Cardiac fibroblast (primary cell): Measurements from ENCODE around the gene TIGD2.

Experiments used
- DNase-seq, 2 donors: peaks; one replicate each; pipeline versions ENCODE4 v3.0.0 to v3.0.0-alpha.2; 2010; ENCODE audit warnings: low read depth in 2 of 2
- H3K4me3 ChIP-seq, 2 donors: replicated peaks in 1 of 2; 1 replicate in 1 of 2; 2 replicates in 1 of 2; pipeline ENCODE4 v1.5.1; 2011; ENCODE audit warnings: low read depth in 2 of 2, low read length in 2 of 2, mild to moderate bottlenecking in 2 of 2, moderate library complexity in 1 of 2
- CTCF ChIP-seq: IDR thresholded peaks from one replicate; pipeline ENCODE4 v1.5.1; 2011; ENCODE audit warnings: low read depth, mild to moderate bottlenecking, low read length, inconsistent platforms

TIGD2 gene

GRCh38 chr4:89105726-89106125, 5.6 kb upstream of the TIGD2 start:
- no peak overlapping the region for H3K4me3 ChIP-seq
- DNase-seq, result no peak
- TF ChIP-seq CTCF, result no peak

- TF ChIP-seq CTCF, result no peak
- DNase-seq, result peak in 1 of 2 donors; percentile 26
- H3K4me3 ChIP-seq, result no peak overlapping the region
Measured at GRCh38 chr4:89108091-89108490, 3.2 kb upstream of the TIGD2 start.

GRCh38 chr4:89109841-89110540, 1.3 kb upstream of the TIGD2 start:
- no peak for DNase-seq

GRCh38 chr4:89110541-89110985, 770 bp upstream of the TIGD2 start:
- peak overlapping the region; percentile 76 to 80 for H3K4me3 ChIP-seq
- DNase-seq, result no peak
- TF ChIP-seq CTCF, result no peak

More at GRCh38 chr4:89109841-89110540, 1.3 kb upstream of the TIGD2 start:
- no peak for TF ChIP-seq CTCF
- H3K4me3 ChIP-seq, result no peak overlapping the region

- peak overlapping the region; percentile 76 to 80 for H3K4me3 ChIP-seq
- TF ChIP-seq CTCF, result no peak
- peak; percentile 94 to 95 for DNase-seq
Measured at GRCh38 chr4:89111833-89112563, 665 bp downstream of the TIGD2 start.

- no peak for DNase-seq
- no peak overlapping the region for H3K4me3 ChIP-seq
Measured at GRCh38 chr4:89113415-89113814, 2.1 kb downstream of the TIGD2 start.

More at GRCh38 chr4:89113415-89113814, 2.1 kb downstream of the TIGD2 start:
- no peak for TF ChIP-seq CTCF
